Naive thymus-derived CD4-positive, alpha-beta T cell (primary cell): ENCODE data around the gene SPIB. TPM values are rescaled to one million over a fixed set of nuclear protein-coding genes. Genes with fewer than 3 reads are reported as not detected.
"Not testable (repeated sequence)": the region's sequence is repeated elsewhere in the genome, so short reads cannot be mapped to it uniquely, and the experiment has no call there.

ENCODE experiments used
- ATAC-seq: fragments of 150-1000 bp; cut with Tn5 transposase; 2 replicates; pipeline ENCODE4 v1.10.0; 2021; ENCODE audit warnings: mild to moderate bottlenecking, moderate library complexity
- CTCF ChIA-PET: fragments of 350-600 bp; sonication (Branson Sonifier 250); formaldehyde crosslinking; loops from one replicate; lab custom pipeline; 2021; ENCODE audit warnings: antibody characterized with exemption; lab: Charles Lee
- POLR2A ChIA-PET: fragments of 350-600 bp; sonication (Branson Sonifier 250); formaldehyde crosslinking; loops from one replicate; lab custom pipeline; 2021; ENCODE audit warnings: antibody characterized with exemption, inconsistent platforms; lab: Charles Lee
- DNase-seq, 9 donors: peaks; one replicate each; pipeline versions ENCODE4 v3.0.0 to v3.0.0-alpha.2; 2020 to 2022; ENCODE audit warnings: mixed read lengths in 1 of 9
- H3K27ac ChIP-seq: one replicate; pipeline ENCODE4 v1.7.0; 2013; ENCODE audit warnings: mild to moderate bottlenecking, low read depth, low read length, moderate library complexity
- H3K27me3 ChIP-seq, 2 donors: one replicate each; pipeline ENCODE4 v1.7.0; 2013; ENCODE audit warnings: low read length in 2 of 2, mild to moderate bottlenecking in 2 of 2, moderate library complexity in 2 of 2; ENCODE audit not compliant: control insufficient read depth in 2 of 2, insufficient read depth in 2 of 2
- H3K36me3 ChIP-seq, 3 experiments: 1 replicate in 2 of 3; 2 replicates in 1 of 3; pipeline ENCODE4 v1.7.0; 2013; ENCODE audit warnings: low read length in 3 of 3, mild to moderate bottlenecking in 3 of 3, moderate library complexity in 1 of 3; ENCODE audit not compliant: insufficient read depth in 3 of 3, control insufficient read depth in 2 of 3
- H3K4me1 ChIP-seq, 2 donors: one replicate each; pipeline ENCODE4 v1.7.0; 2013; ENCODE audit warnings: low read length in 2 of 2, mild to moderate bottlenecking in 2 of 2, moderate library complexity in 1 of 2; ENCODE audit not compliant: control insufficient read depth in 2 of 2, insufficient read depth in 2 of 2
- H3K4me3 ChIP-seq: 2 replicates; pipeline ENCODE4 v1.7.0; 2013; ENCODE audit warnings: mild to moderate bottlenecking, low read length
- H3K9me3 ChIP-seq, 3 experiments: 1 replicate in 2 of 3; 2 replicates in 1 of 3; pipeline ENCODE4 v1.7.0; 2013; ENCODE audit warnings: low read length in 3 of 3; ENCODE audit not compliant: control insufficient read depth in 2 of 3
- H3K27ac Mint-ChIP-seq, 9 donors: one replicate each; pipeline ENCODE4 v1.8.0; 2020 to 2022; ENCODE audit warnings: mixed read lengths in 9 of 9, mild to moderate bottlenecking in 8 of 9, moderate library complexity in 5 of 9, inconsistent platforms in 2 of 9
- H3K27me3 Mint-ChIP-seq, 5 donors: one replicate each; pipeline ENCODE4 v1.8.0; 2021 to 2022; ENCODE audit warnings: mixed read lengths in 5 of 5, mild to moderate bottlenecking in 1 of 5
- H3K36me3 Mint-ChIP-seq, 5 donors: one replicate each; pipeline ENCODE4 v1.8.0; 2020 to 2022; ENCODE audit warnings: mixed read lengths in 5 of 5, mild to moderate bottlenecking in 3 of 5, inconsistent platforms in 1 of 5
- H3K4me1 Mint-ChIP-seq, 7 donors: one replicate each; pipeline ENCODE4 v1.8.0; 2020 to 2022; ENCODE audit warnings: mixed read lengths in 7 of 7, mild to moderate bottlenecking in 3 of 7, inconsistent platforms in 1 of 7
- H3K4me3 Mint-ChIP-seq, 10 donors: one replicate each; pipeline ENCODE4 v1.8.0; 2020 to 2022; ENCODE audit warnings: mild to moderate bottlenecking in 10 of 10, mixed read lengths in 10 of 10, moderate library complexity in 6 of 10, inconsistent platforms in 2 of 10
- H3K9me3 Mint-ChIP-seq, 11 donors: one replicate each; pipeline ENCODE4 v1.8.0; 2020 to 2022; ENCODE audit warnings: mixed read lengths in 11 of 11, mild to moderate bottlenecking in 4 of 11, inconsistent platforms in 1 of 11, moderate library complexity in 1 of 11
- intact Hi-C, 2 donors: fragments of 100-400 bp; cut with micrococcal nuclease; formaldehyde crosslinking; loops; one replicate each; pipeline ENCODE4 v1.15.1; 2023
- polyA plus RNA-seq, 2 donors: library from polyadenylated mRNA; unstranded; fragments of 300-500 nt; fragmentation: Illumina TruSeq; gene quantifications; one replicate each; pipeline ENCODE4 v1.2.3, GENCODE V29; 2021
- total RNA-seq, 6 experiments: library from RNA in 5 of 6; stranded (reverse) in 5 of 6; gene quantifications; 1 replicate in 5 of 6; 2 replicates in 1 of 6; pipeline ENCODE4 v1.2.3 and lab custom pipeline; 2021 to 2026

Gene SPIB
- total and polyA plus RNA-seq, 7 experiments from 2014 or later: 0.19 to 7.5 (median 0.94) TPM

DNA sequence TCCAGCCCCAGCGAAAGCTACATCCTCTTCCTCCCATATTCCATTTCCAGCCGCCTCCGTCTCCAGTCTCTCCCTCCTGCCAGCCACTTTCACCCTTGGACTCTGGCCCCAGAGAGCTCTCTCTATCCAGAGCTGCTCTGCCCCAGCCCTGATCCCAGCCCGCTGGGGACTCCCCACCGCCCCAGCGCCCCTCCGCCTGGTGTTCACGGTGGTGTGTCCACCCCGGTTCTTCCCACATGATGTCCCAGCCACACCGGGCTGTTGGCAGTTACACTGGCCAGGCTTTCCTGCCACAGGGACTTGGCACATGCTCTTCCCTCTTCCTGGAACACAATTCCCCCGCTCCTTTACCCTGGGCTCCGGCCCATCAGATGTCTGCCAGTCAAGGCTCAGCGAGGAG lies 46.3 kb downstream of the SPIB start:
- Mint-ChIP-seq H3K27me3 (peaks cover 2 to 38% (median 11%) of the 10 kb centered on the region in 5 donors), H3K36me3 (no peaks in the 10 kb centered on the region), H3K4me1 (peaks cover 0 to 9% (median 4%) of the 10 kb centered on the region in 7 donors), H3K9me3 (peaks cover 0 to 1% (median 0%) of the 10 kb centered on the region in 11 donors), H3K4me3 (no peak overlapping the region), H3K27ac (no peak overlapping the region)
- peaks cover 0 to 5% of the 10 kb centered on the region in 2 donors for H3K4me1 ChIP-seq
- DNase-seq: no peak
- POLR2A ChIA-PET: no interaction called here
- no peak overlapping the region for H3K4me3 ChIP-seq
- CTCF ChIA-PET: interaction anchor here (1.5 kb wide), 1 partner anchor 108 kb away, joined by 5 read pairs; no protein-coding TSS in a partner anchor
- no peaks in the 10 kb centered on the region for H3K9me3 ChIP-seq
- H3K36me3 ChIP-seq: no peaks in the 10 kb centered on the region
- intact Hi-C loops: loop anchor here in 1 of 2 donors (5.0 kb wide), 1 partner anchor 53 kb away; no protein-coding TSS in a partner anchor
- no peak overlapping the region for H3K27ac ChIP-seq
- no peak for ATAC-seq
- no peaks in the 10 kb centered on the region for H3K27me3 ChIP-seq

DNA sequence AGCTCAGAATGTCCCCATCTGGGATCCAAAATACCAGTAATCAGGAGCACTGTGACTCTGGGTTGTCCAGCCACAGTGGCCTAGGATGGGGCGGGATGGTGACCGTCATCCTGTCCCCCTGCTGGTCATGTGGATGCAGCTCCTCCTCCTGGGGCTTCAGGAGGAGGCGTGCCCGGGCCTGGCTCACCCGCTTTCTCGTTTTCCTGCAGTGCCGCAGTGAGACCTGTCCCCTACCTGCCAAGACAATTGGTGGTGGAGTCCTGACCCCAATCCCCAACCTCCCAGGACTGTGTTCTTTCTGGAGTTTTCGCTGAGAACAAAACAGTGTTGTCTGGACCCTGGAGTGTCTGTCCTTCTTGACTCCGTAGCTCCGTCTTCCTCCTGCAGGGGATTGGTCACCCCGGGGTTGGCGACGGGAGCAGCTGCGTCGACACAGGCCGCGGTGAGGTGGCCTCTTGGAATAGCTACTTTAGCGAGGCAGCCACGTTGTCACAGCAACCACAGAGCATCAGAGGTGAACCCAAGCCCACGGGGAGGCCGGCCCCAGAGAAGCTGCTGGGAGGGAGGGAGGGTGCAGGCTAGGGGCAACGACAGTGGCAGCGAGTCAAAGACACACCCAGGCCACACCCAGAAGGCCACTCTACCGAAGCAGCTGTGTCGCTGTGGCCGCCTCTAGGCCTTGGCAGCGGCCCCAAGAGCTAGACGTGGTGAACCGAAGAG lies 47.4 kb downstream of the SPIB start:
- no peak overlapping the region for H3K27ac ChIP-seq
- no peak for ATAC-seq
- H3K36me3 Mint-ChIP-seq: no peaks in the 10 kb centered on the region
- DNase-seq: no peak
- H3K9me3 Mint-ChIP-seq: peaks cover 0 to 1% (median 0%) of the 10 kb centered on the region in 11 donors
- H3K4me3 ChIP-seq: no peak overlapping the region
- ChIA-PET CTCF (interaction anchor here (1.5 kb wide), 1 partner anchor 109 kb away, joined by 5 read pairs; no protein-coding TSS in a partner anchor), POLR2A (interaction anchor here (0.8 kb wide), 1 partner anchor 13 kb away, joined by 6 read pairs; no protein-coding TSS in a partner anchor)
- peaks cover 0 to 4% (median 3%) of the 10 kb centered on the region in 7 donors for H3K4me1 Mint-ChIP-seq
- no peaks in the 10 kb centered on the region for H3K27me3 ChIP-seq
- H3K27ac Mint-ChIP-seq: no peak overlapping the region
- intact Hi-C loops: no loop called here
- H3K27me3 Mint-ChIP-seq: peaks cover under 1 to 32% (median 8%) of the 10 kb centered on the region in 5 donors
- no peak overlapping the region for H3K4me3 Mint-ChIP-seq
- H3K9me3 ChIP-seq: no peaks in the 10 kb centered on the region
- no peaks in the 10 kb centered on the region for H3K36me3 ChIP-seq
- H3K4me1 ChIP-seq: peaks cover 0 to 3% of the 10 kb centered on the region in 2 donors

DNA sequence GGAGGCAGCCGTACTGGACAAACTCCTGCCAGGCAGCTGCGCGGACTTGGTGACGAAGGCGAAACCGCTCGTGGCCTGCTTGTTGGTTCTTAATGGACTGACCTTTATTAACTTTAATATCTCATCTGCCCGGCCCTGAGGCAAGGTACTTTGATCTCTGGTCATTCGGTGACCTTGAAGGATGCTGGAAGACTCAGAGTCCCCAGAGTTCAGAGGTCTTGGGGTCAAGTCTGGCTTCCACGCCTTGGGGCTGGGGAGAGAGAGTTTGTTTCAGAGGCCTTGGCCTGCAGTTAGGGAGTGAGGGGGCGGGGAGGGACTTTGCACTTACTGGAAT lies 47.9 kb downstream of the SPIB start:
- CTCF ChIA-PET: no interaction called here
- POLR2A ChIA-PET: no interaction called here
- Histone ChIP-seq H3K9me3 (no peaks in the 10 kb centered on the region), H3K27ac (no peak overlapping the region), H3K36me3 (no peaks in the 10 kb centered on the region), H3K27me3 (no peaks in the 10 kb centered on the region), H3K4me3 (no peak overlapping the region), H3K4me1 (no peaks in the 10 kb centered on the region)
- Mint-ChIP-seq H3K36me3 (no peaks in the 10 kb centered on the region), H3K4me1 (no peaks in the 10 kb centered on the region), H3K9me3 (peaks cover 0 to 1% (median 0%) of the 10 kb centered on the region in 11 donors), H3K27ac (no peak overlapping the region), H3K27me3 (peaks cover 0 to 29% (median 2%) of the 10 kb centered on the region in 5 donors), H3K4me3 (no peak overlapping the region)
- no peak for ATAC-seq
- no peak for DNase-seq
- intact Hi-C loops: no loop called here

DNA sequence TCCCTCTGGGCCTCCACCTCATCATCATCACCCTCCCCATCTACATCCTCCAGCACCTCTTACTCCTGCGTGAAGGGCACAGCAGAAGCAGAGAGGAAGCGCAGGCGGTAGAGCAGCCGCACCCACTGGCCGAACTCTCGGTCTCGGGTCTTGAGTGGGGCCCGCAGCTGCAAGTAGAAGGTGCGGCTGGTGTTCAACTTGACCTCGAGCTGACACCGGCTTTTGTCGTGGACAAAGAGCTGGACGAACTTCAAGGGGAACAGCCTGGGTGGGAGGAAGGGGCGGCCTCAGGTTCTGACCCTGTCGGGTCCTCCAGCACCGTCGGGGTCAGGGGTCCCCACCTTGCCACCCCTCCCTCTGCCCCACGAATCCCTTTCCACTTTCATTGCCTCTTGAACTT lies 48.8 kb downstream of the SPIB start:
- Mint-ChIP-seq H3K4me1 (no peaks in the 10 kb centered on the region), H3K27me3 (peaks cover 0 to 25% (median 0%) of the 10 kb centered on the region in 5 donors), H3K36me3 (no peaks in the 10 kb centered on the region), H3K4me3 (no peak overlapping the region), H3K27ac (no peak overlapping the region), H3K9me3 (no peaks in the 10 kb centered on the region)
- ATAC-seq (no peak), DNase-seq (no peak)
- CTCF ChIA-PET: no interaction called here
- no peaks in the 10 kb centered on the region for H3K4me1 ChIP-seq
- intact Hi-C loops: no loop called here
- no peak overlapping the region for H3K4me3 ChIP-seq
- no peaks in the 10 kb centered on the region for H3K36me3 ChIP-seq
- H3K27me3 ChIP-seq: no peaks in the 10 kb centered on the region
- POLR2A ChIA-PET: no interaction called here
- H3K9me3 ChIP-seq: no peaks in the 10 kb centered on the region
- no peak overlapping the region for H3K27ac ChIP-seq

DNA sequence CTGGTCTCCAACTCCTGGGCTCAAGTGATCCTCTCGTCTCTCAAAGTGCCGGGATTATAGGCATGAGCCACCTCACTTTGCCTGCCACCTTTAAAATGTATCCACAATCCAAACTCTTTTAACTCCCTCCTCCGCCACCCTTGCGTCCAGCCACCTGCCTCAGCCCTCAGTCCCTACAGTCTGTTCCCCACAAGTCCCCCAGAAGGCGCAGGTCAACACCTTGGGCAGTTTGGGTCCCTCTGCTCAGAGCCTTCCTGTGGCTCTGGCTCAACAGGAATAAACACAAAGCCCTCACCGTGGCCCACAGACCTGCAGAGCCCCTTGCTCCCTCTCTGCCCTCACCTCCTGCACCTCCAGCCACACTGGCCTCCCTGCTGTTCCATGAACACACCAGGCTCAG lies 50.1 kb downstream of the SPIB start:
- H3K4me1 ChIP-seq: no peaks in the 10 kb centered on the region
- no peak overlapping the region for H3K4me3 ChIP-seq
- H3K27me3 Mint-ChIP-seq: peaks cover 0 to 23% (median 0%) of the 10 kb centered on the region in 5 donors
- ATAC-seq (no peak), DNase-seq (no peak)
- no peaks in the 10 kb centered on the region for H3K27me3 ChIP-seq
- ChIA-PET POLR2A (no interaction called here), CTCF (no interaction called here)
- H3K4me3 Mint-ChIP-seq: no peak overlapping the region
- no peaks in the 10 kb centered on the region for H3K9me3 Mint-ChIP-seq
- H3K36me3 Mint-ChIP-seq: no peaks in the 10 kb centered on the region
- no peak overlapping the region for H3K27ac ChIP-seq
- no peaks in the 10 kb centered on the region for H3K4me1 Mint-ChIP-seq
- H3K36me3 ChIP-seq: no peaks in the 10 kb centered on the region
- no peaks in the 10 kb centered on the region for H3K9me3 ChIP-seq
- intact Hi-C loops: no loop called here
- H3K27ac Mint-ChIP-seq: peak overlapping the region in 1 of 9 donors; percentile 51

DNA sequence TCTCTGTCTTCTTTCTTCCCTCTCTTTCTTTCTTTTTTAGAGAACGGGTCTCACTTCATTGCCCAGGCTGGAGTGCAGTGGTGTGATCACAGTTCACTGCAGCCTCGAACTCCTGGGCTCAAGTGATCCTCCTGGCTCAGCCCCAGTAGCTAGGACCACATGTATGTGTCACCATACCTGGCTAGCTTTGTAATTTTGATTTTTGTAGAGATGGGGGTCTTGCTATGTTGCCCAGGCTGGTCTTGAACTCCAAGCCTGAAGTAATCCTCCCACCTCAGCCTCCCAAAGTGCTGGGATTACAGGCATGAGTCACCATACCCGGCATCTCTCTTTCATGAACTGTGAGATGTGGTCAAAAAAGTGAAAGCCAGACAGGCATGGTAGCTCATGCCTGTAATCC lies 54.6 kb downstream of the SPIB start:
- H3K4me3 ChIP-seq, H3K27ac ChIP-seq, ATAC-seq, POLR2A ChIA-PET, H3K27me3 ChIP-seq, H3K9me3 ChIP-seq, H3K36me3 Mint-ChIP-seq, intact Hi-C loops, DNase-seq: not testable (repeated sequence)
- Mint-ChIP-seq H3K4me3 (peak overlapping the region in 1 of 10 donors; percentile 21), H3K4me1 (peaks cover 16 to 23% (median 20%) of the 10 kb centered on the region in 7 donors), H3K27ac (peak overlapping the region in 1 of 9 donors; percentile 2), H3K27me3 (peaks cover 0 to 11% (median 0%) of the 10 kb centered on the region in 5 donors), H3K9me3 (peaks cover 0 to 10% (median 0%) of the 10 kb centered on the region in 11 donors)
- Histone ChIP-seq H3K4me1 (peaks cover 13 to 14% of the 10 kb centered on the region in 2 donors), H3K36me3 (peaks cover 0 to 11% (median 0%) of the 10 kb centered on the region in 3 experiments)
- CTCF ChIA-PET: interaction anchor here (0.6 kb wide), 1 partner anchor 338 kb away, joined by 3 read pairs; no protein-coding TSS in a partner anchor
